Myocyte (in vitro differentiated cells): ENCODE measurements around the gene CAPN7. TPM values are rescaled to one million over a fixed set of nuclear protein-coding genes. Genes with fewer than 3 reads are reported as not detected.

Experiments used
- DNase-seq: peaks from one replicate; pipeline ENCODE4 v3.0.0-alpha.2; 2012; ENCODE audit warnings: low read depth
- total RNA-seq: library from RNA; depleted of rRNA; stranded (reverse); fragments of >200 nt; gene quantifications from 2 replicates; pipeline ENCODE4 v1.2.3, GENCODE V29; 2014

Gene CAPN7
- total RNA-seq, 1 donor from 2014 or later: 42.2 TPM

- DNase-seq: no peak
Observed at GRCh38 chr3:15272426-15273196, 66.6 kb downstream of the CAPN7 start.

GRCh38 chr3:15273227-15273626 lies 67.2 kb downstream of the CAPN7 start:
- DNase-seq: no peak

- DNase-seq: peak; percentile 84
Observed at GRCh38 chr3:15276028-15276724, 70.1 kb downstream of the CAPN7 start.

GRCh38 chr3:15277861-15278500 lies 71.9 kb downstream of the CAPN7 start:
- no peak for DNase-seq

- DNase-seq: no peak
Observed at GRCh38 chr3:15279205-15279604, 73.2 kb downstream of the CAPN7 start.

GRCh38 chr3:15279671-15280402 lies 73.8 kb downstream of the CAPN7 start:
- DNase-seq: no peak

GRCh38 chr3:15280853-15281532 lies 74.9 kb downstream of the CAPN7 start:
- no peak for DNase-seq

GRCh38 chr3:15281817-15282216 lies 75.8 kb downstream of the CAPN7 start:
- DNase-seq: no peak

GRCh38 chr3:15283702-15284101 lies 77.7 kb downstream of the CAPN7 start:
- no peak for DNase-seq

GRCh38 chr3:15284121-15284889 lies 78.3 kb downstream of the CAPN7 start:
- DNase-seq: peak; percentile 75

- no peak for DNase-seq
Observed at GRCh38 chr3:15286022-15286421, 80.0 kb downstream of the CAPN7 start.

GRCh38 chr3:15287565-15288330 lies 81.7 kb downstream of the CAPN7 start:
- peak; percentile 45 for DNase-seq

GRCh38 chr3:15288331-15289035 lies 82.4 kb downstream of the CAPN7 start:
- DNase-seq: no peak

GRCh38 chr3:15289661-15290060 lies 83.6 kb downstream of the CAPN7 start:
- DNase-seq: peak; percentile 22

GRCh38 chr3:15290736-15291135 lies 84.7 kb downstream of the CAPN7 start:
- DNase-seq: no peak

GRCh38 chr3:15291589-15292541 lies 85.8 kb downstream of the CAPN7 start:
- DNase-seq: peak; percentile 70

- DNase-seq: peak; percentile 73
Observed at GRCh38 chr3:15292765-15293522, 86.9 kb downstream of the CAPN7 start.
